Muscle of arm (tissue), 14 donors: ENCODE results near the gene ZNF641. TPM values are rescaled to one million over a fixed set of nuclear protein-coding genes. Genes with fewer than 3 reads are reported as not detected.

Source experiments
- DNase-seq: peaks from one replicate; pipeline ENCODE4 v3.0.0-alpha.2; 2013
- long read RNA-seq, 11 donors: transcript quantifications; one replicate each; lab custom pipeline, GENCODE V29; 2026
- polyA plus RNA-seq, 12 donors: library from polyadenylated mRNA; unstranded; fragments of 120-200 nt; gene quantifications; one replicate each; pipeline ENCODE4 v1.2.1, GENCODE V29; 2013; ENCODE audit not compliant: insufficient read length in 12 of 12

The ZNF641 gene
- 10 to 100 TPM in 11 of 12 donors, not detected in 1; 14.4 to 21.3 (median 17.8) TPM for polyA plus RNA-seq
- long read RNA-seq, donor 1, partial matches to known transcripts = 0 of 5 reads
- long read RNA-seq, donor 1, other reads (novel, unspliced or antisense) = 0 of 5 reads
- long read RNA-seq, donor 2, transcript ZNF641-205 (6 exons, 1,823 nt) = major isoform, 5 of 6 reads
- long read RNA-seq, donor 2, partial matches to known transcripts = 0 of 6 reads
- long read RNA-seq, donor 2, other reads (novel, unspliced or antisense) = 0 of 6 reads
- long read RNA-seq, donor 3 = 0 reads
- long read RNA-seq, donor 4, partial matches to known transcripts = 0 of 1 reads
- long read RNA-seq, donor 4, other reads (novel, unspliced or antisense) = 0 of 1 reads
- long read RNA-seq, donor 5 = 0 reads
- long read RNA-seq, donor 6, partial matches to known transcripts = 0 of 2 reads
- long read RNA-seq, donor 6, other reads (novel, unspliced or antisense) = 0 of 2 reads
- long read RNA-seq, donor 7, partial matches to known transcripts = 0 of 3 reads
- long read RNA-seq, donor 7, other reads (novel, unspliced or antisense) = 0 of 3 reads
- long read RNA-seq, donor 8, partial matches to known transcripts = 0 of 1 reads
- long read RNA-seq, donor 8, other reads (novel, unspliced or antisense) = 0 of 1 reads
- long read RNA-seq, donor 9 = 0 reads
- long read RNA-seq, donor 10, partial matches to known transcripts = 0 of 5 reads
- long read RNA-seq, donor 10, other reads (novel, unspliced or antisense) = 0 of 5 reads
- long read RNA-seq, donor 11, partial matches to known transcripts = 0 of 2 reads
- long read RNA-seq, donor 11, other reads (novel, unspliced or antisense) = 0 of 2 reads

GRCh38 chr12:48350249-48351021 lies at the start of gene ZNF641:
Gene ZNF641, minus strand, starts transcription at chr12:48350919. Its CDS starts 2,829 bp downstream, at chr12:48348090.
- DNase-seq = peak; percentile 58

GRCh38 chr12:48390026-48390425 lies 39.3 kb upstream of the ZNF641 start:
- DNase-seq = no peak

DNA sequence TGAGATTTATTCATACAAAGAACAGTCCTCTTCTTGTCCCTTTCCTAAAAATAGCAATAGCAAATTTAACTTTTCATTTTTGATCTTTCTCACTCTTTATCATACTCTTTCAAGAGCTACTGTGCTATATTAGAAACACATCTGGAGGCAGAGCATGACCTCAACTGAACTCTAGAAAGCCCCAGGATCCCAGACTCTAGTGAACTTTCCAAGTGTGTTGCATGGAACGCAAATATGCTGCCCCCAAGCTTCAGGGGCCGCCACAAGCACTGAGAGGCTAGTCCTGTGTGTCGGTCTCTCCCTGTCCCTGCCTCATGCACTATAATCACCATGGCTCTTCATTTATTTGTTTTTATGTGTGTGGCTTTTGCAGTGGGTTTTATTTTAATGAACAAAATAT lies 38.7 kb upstream of the ZNF641 start:
- DNase-seq = no peak

- no peak for DNase-seq
Observed at GRCh38 chr12:48388938-48389337, 38.2 kb upstream of the ZNF641 start.

GRCh38 chr12:48388460-48388859 lies 37.7 kb upstream of the ZNF641 start:
- DNase-seq = peak; percentile 31

DNA sequence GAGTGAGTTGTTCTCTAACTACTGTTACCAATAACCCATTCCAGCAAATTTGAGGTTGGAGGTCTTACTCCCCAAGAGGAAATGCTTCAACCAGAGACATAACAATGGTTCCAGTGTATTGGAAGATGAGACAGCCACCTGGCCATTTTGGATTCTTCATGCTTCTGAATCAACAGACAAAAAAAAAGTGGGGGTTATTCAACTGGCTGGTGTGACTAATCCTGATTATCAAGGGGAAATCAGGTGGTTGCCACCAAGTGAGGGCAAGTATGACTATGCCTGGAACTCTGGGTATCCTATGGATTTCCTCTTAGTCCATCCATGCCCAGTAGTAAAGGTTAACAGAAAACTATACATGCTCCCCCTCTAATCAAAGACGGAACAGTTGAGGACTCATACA lies 29.9 kb upstream of the ZNF641 start:
- no peak for DNase-seq

DNA sequence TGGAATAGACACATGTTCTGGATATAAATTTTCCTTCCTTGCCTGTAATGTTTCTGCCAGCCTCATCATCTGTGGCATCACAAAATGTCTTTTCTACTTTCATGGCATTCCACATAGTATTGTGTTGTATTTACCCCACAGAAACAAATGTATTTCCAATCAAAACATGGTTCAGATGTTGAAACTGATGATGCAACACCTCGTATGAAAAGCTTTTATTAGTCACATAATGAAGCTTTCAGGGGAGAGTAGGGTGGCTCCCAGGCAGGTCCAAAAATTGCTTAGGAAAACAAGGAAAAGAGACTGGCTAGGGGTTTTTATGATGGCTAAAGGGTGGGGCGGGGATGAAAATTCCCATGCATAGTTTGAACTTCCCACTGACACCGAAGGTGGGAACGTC lies 29.1 kb upstream of the ZNF641 start:
- no peak for DNase-seq

DNA sequence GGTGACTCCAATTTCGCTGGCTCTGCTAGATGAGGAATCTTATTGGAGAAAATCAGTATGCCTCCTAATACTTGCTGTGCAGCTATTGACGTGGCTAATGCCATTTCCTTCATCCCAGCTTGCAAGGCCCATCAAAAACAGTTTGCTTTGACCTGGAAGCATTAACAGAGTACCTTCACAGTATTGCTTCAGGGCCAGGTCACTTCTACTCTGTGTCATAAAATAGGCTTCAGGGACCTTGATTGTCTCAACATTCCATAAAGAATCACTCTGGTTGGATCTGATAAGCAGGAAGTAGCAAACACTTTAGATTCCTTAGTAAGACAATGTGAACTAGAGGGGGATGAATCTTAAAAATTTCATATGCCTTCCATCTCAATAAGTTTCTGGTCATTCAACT lies 26.9 kb upstream of the ZNF641 start:
- no peak for DNase-seq

DNA sequence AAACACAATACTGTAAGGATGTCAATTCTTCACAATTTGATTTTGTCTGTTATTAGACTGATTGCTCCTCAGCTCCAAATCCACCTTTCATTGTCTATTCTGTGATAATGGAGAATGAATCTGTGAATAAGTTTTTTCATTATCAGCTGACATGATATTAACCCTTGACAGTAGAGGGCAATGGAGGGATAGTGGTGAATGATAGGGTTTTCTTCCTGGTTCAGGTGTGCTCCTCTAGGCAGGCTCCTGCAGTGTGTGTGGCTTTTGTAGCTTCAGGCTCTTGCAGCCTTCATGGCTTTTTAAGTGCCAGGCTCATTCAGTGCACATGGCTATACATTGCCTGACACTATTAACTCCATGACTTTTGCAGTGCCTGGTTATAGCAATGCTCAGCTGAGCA lies 23.4 kb upstream of the ZNF641 start:
- DNase-seq = no peak

- DNase-seq = no peak
Observed at GRCh38 chr12:48366131-48366530, 15.4 kb upstream of the ZNF641 start.

DNA sequence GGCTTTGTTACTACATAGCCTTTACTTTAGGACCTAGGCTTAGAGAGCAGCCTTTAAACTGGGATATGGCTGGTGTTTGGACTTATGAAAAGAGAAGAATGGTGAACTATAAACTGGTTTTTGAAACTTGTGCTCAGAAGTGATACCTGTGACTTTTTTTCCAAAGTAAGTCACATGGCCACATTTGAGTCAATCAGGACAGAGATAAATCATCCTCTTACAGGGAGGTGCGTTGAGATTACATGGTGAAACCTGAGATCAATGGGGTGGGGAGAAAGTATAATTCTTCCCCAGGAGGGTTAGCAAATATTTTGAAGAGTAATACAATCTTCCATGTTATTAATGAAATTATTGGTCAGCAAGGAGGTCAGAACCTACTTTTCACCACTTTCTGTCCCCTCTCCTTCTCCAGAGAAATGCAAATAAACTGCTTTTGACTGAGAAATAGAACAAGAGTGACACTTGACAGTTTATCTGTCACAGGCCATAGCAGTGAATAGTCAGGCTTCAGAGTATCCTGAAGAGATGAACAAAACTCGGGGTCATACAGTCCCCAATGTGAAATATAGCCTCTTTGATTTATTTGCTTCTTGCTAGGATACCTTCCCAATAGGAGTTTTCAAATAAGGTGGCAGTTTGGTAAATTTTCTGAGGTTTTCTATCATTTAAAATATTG lies 11.1 kb upstream of the ZNF641 start:
- no peak for DNase-seq

GRCh38 chr12:48358937-48359513 lies 8.3 kb upstream of the ZNF641 start:
- DNase-seq = no peak

DNA sequence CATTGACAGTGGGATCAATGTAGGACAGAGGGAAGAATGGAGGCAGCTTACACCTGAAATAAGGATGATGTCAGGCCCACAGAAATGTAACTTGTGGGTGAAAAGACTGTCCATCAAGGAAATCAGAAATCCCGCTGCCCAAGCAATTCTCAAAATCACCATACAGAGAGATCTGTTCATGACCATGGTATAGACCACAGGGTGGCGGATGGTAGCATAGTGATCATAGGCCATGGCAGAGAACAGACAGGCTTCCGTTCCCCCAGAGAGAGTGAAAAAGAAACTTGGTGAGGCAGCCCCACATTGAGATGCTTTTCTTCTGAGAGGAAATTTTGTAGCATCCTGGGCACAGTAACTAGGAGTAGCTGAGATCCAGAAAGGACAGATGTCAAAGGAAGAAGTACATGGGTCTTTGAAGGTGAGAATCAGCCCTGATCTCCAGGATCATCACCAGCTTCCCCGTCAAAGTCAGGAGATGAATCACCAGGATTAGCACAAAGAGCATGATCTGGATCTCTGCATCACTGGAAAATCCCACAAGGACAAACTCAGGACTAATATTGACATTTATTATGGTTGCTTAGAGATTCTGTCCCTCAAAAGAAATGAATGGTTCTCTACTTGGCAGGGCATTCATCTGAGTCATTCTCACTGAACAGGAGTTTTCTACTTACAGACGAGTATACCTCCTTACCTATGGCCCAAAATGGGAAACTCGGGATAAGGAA lies 5.5 kb upstream of the ZNF641 start:
- no peak for DNase-seq

GRCh38 chr12:48352157-48352760 lies 1.5 kb upstream of the ZNF641 start:
- no peak for DNase-seq

GRCh38 chr12:48351022-48351708 lies 446 bp upstream of the ZNF641 start:
- DNase-seq = peak; percentile 71

GRCh38 chr12:48349471-48349870 lies 1.2 kb downstream of the ZNF641 start:
- peak; percentile 72 for DNase-seq

DNA sequence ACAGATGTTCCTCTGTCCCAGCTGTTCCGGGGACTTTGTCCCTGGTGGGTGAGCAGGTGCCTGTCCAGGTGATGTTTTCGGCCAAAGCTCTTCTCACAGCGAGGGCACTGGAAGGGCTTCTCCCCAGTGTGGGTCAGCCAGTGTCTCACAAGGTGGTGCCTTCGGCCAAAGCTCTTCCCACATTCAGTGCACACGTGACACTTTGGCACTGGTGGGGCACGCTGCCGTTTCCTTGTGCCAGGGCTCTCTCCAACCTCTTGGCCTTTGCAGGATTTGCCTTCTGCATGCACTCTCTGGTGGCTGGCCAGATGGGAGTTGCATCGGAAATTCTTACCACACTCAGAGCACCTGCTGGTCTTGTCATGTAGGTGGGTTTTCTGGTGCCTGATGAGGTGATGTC lies 7.7 kb downstream of the ZNF641 start:
- no peak for DNase-seq

GRCh38 chr12:48340943-48341342 lies 9.8 kb downstream of the ZNF641 start:
- no peak for DNase-seq

DNA sequence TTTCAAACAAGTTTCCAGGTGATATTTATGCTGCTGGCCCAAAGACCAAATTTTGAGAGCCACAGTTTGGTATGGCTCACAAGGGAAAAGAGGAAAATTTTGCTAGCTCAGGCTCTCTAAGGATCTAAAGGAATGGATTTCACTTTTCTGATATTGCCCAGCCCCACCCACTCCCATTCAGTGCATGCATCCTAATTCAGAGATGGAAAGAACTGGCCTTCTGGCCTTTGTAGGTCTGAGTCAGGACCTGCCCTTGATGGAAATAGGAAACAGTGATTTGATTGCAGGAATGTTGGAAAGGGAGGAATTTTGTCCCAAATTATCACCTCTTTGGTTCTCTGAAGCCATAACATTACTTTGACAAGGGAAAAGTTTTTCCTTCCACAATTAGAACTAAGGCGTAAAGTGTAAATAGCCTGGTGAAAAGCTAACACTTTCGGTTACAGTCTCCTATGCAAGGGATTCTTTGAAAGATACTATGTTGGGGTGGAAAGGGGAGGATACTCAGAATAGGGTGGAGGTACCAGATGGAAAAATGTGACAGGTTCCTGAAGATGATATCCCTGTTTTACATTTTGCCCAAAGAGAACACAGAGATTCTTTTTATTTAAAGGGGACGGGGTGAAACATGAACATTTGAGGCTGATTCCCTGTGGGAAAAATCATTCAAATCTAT lies 11.1 kb downstream of the ZNF641 start:
- no peak for DNase-seq
